Measurements from ENCODE around the gene SLCO3A1.

SLCO3A1 gene

GRCh38 chr15:91862891-91863504 lies 9.5 kb downstream of the SLCO3A1 start:
- DNase-seq, result no peak

DNA sequence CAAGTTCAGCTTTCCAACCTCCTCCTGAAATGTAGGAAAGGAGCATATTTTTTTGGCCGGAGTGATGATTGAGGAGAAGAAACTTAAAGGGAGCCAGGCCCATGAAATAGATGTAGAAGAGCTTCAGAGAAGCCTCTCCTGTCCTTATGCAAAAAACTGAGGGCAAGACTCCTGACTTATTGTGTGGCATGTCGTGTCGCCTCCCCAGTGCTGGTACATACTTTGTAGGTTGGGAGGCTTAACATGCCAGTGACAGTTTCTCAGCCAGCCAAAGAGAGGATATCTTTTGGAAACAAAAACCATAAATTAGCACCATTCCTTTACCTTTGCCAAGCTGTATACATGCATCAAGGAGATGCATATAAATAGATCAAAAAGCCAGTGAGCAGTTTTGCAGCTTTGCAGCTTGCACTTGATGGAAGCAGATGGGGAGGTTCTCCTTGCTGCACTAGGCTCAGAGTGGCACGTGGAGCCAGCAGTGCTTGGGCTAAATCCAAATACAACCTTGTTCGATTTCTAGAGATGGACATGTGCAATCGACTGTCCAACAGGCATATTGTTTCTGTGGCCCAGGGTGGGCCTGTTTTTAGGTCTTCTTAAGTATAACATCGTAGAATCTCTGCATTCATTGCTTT lies 10.2 kb downstream of the SLCO3A1 start:
- no peak for DNase-seq

- DNase-seq, result no peak
Observed at GRCh38 chr15:91864664-91865063, 11.2 kb downstream of the SLCO3A1 start.

DNA sequence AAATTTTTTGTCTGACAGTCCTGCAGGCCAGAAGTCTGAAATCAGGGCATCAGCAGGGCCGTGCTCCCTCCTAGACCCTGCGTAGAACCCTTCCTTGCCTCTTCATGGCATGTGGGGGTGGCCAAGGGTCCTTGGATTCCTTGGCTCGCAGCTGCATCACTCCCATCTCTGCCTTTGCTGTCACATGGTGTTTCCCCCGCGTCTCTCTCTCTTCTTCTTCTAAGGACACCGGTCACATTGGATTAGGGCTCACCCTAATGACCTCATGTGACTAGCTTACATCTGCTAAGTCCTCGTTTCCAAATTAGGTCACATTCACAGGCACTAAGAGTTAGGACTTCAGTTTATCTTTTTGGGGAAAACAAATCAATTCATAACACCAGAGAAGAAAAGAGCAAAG lies 12.0 kb downstream of the SLCO3A1 start:
- DNase-seq, result no peak

GRCh38 chr15:91865950-91866349 lies 12.4 kb downstream of the SLCO3A1 start:
- DNase-seq, result no peak

DNA sequence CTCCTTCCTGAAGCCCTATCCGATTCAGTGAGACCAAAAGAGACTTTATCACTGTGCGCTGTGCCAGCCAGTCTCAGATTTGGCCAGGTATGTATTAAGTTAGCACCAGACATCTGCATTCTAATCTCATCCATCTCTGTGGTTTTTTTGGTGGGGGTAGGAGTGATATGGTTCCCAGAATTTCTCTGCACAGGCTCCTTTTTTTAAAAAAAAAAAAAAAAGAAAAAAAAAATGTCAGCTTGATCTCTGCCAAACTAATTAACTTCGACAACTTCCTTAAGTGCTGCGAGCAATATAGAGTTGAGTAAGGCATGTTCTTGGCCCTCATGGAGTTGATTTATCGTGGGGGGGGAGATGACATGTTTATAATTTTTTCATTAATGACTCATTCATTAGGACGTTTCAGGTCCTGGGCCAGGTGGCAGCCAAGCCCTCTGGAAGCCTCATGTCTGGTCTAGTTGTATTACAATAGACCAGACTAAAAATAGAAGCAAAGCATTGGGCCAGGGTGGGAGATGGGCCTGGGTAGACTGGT lies 12.9 kb downstream of the SLCO3A1 start:
- no peak for DNase-seq

DNA sequence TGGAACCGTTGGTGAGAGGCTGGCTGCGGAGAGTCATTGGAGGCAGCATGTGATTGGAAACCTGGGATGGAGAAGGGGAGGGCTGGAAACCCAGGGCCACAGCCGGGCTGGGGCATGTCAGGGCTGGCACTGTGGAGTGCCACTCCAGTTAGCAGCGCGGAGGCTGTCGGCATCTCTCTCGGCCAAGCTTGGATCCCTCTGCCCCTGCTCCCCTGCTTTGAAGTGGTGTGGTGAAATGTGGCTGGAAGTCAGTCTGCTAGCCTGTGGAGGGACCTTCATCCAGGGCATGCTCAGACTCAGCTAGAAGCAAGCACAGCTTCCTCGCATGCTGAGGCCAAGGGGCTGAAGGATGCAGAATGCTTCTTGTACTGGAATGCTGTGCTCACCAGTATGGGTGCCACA lies 13.5 kb downstream of the SLCO3A1 start:
- no peak for DNase-seq

- no peak for DNase-seq
Observed at GRCh38 chr15:91867581-91868026, 14.1 kb downstream of the SLCO3A1 start.

GRCh38 chr15:91870876-91871537 lies 17.5 kb downstream of the SLCO3A1 start:
- DNase-seq, result no peak

DNA sequence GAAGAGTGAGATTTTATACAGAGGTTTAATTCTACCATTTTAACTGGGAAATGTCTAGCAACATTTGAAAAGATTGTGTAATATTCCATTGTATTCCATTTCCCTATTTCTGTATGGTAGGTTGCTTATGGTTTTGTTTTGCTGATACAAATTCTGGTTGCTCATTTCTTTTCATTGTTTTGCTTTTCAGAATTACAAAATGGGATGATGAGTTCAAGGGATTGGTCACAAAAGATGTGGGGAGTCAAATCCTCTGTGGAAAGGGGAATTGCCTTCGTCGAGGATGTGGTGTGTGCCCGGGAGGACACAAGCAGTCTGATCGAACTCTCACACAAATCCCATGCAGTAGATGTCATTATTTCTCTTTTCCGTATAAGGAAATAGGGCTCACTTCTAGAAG lies 18.3 kb downstream of the SLCO3A1 start:
- no peak for DNase-seq

GRCh38 chr15:91872356-91873137 lies 19.0 kb downstream of the SLCO3A1 start:
- no peak for DNase-seq

DNA sequence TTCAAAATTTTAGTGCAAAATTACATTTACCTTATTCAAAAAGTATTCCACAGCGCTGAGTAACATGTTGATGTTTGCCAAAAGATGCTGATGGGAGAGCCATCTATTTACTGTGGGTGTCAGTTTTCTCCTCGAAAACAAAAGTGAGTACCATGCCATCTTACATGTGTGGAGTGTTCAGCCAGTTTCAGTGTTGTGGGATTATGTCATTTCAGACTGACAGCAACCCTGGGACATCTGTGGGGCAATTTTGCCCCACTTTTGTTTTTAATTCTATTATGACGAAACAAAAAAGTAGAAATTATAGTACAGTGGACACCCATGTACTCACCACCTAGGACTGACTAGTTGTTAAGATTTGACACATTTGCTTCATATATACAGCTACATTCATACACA lies 19.6 kb downstream of the SLCO3A1 start:
- DNase-seq, result no peak

DNA sequence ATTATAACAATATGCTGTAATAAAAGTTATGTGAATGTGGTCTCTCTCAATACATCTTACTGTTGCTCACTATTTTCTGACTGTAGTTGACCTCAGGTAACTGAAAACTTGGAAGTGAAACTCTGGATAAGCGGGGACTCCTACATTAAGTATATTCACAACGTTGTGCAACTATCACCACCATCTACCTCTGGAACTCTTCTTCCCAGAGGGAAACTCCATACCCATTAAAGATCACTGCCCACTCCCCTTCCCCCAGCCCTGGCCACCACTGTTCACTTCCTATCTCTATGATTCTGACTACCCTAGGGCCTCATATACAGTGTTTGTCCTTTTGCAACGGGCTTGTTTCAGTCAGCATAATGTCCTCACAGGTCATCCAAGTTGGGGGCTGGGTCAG lies 20.7 kb downstream of the SLCO3A1 start:
- no peak for DNase-seq

DNA sequence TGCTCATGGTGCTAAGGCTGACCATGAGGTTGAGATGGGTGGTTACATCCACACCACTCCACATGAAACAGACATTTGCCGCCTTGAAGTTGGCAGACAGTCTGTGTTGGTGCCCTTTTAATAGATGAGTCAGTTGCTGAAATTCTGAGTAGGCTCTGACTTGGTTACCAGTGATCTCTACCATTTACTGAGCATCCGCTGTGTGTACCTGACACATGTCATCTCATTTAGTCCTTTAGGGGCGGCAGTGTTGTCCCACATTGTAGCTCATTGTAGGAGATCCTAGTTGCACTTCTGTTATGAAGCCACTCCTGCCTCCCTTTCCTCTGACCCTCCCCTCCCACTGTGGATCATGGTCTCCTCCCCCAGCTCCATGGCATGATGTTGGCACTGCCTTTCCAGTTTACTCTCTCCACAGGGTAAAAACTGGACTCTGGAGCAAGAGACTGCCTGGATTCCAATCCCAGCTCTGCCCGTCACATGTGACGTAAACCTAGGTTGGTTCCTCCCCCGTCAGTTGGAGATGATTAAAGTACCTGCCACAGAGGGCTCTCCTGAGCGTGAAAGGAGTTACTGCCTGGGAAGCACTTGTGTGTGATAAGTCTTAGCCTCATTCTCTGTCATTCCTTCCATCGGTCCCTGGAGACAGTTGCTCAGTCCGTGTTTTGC lies 21.6 kb downstream of the SLCO3A1 start:
- no peak for DNase-seq

GRCh38 chr15:91876187-91876586 lies 22.7 kb downstream of the SLCO3A1 start:
- DNase-seq, result no peak

DNA sequence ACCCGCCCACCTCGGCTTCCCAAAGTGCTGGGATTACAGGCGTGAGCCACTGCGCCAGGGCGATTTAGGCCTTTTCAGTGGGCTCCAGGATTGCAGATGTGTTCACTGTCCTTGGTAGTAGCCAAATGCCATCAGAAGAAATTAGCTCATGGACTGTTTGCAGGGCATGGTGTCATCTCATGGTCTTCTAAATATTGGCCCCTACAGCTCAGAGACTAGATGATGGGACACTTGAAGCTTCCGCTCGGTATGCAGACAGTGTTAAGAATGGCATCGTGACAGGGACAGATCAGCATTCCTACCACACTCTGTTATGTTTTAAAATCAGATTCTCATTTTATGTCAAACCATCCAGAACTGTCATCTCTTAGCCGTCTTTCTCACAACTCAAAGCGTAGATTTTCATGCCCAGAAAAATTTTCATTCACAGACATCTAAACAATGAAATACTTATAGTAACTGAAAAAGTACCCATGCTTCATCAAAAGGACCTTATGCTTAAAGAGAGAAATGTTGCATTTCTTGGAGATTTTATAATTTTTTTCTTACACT lies 24.9 kb downstream of the SLCO3A1 start:
- no peak for DNase-seq

- DNase-seq, result no peak
Observed at GRCh38 chr15:91879158-91879557, 25.6 kb downstream of the SLCO3A1 start.

- no peak for DNase-seq
Observed at GRCh38 chr15:91880373-91880772, 26.9 kb downstream of the SLCO3A1 start.

DNA sequence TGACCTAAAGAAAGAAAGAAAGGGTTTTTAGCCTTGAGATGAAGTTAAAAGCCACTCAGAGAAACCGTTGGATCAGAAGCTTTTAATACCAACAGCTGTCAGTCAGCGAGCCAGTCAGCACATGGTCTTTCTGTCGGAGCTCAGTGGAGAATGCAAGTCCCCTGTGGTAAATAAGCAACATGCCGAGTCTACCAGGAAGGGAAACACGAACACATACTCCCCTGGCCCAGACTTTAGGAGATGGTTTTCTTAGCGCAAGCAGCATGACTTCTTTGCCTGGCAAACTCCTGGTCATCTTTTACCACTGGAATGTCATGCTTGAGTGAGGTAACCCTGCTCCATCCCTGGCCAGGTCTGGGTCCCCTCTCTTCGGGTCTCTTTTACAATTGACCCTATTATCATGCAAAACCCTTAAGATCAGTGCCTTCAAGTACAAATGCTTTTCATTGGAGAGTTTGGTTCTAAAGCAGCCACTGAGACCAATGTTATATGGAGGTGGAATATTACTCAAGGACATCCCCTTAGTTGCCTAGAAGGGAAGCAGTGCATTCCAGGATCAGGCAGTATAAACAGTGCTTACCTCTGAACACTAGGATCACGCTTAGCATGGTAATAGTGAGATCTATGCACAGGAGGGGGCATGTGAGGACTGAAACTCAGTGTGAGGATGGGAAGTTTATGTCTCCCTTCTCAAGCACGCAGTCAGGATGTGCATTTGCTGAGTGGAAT lies 28.2 kb downstream of the SLCO3A1 start:
- DNase-seq, result no peak

DNA sequence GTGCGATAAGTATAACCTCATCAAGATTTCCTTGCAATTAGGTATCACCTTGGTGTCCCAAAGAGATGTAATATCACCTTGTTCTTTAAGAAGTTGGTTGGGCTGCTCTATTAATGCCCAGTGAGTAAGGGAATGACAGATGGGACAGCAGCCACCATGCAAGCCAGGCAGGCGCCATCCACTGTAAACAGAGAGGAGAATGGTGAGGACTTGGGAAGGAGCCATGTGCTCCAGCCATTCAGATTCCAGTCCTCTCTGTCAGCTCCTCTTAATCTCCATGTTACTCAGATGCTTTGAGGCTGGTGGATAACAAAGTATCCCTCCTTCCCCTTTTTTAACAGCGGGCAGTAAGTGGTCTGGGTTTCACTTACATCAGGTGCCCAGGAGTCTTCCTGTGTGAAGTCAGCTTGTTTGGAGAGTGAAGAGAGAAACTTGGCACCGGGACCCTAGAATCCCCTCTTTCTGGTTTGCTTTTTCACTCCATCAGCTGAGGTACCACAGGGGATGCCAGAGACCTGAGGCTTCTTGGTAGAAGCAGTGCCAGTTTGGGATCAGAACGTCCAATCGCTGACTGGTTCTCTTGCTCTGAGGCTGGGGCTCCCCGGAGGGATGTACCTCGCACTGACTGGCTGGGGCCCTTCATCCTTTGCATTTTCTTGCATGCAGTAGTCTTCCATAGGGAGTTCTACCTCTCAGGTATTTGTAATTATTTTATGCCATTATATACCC lies 29.5 kb downstream of the SLCO3A1 start:
- no peak for DNase-seq

- DNase-seq, result no peak
Observed at GRCh38 chr15:91884606-91885005, 31.1 kb downstream of the SLCO3A1 start.

Measured in activated T-cell treated with anti-CD3 and anti-CD28 coated beads for 4 hours (primary cell).